ENCODE results near the gene ARMCX2. TPM values are rescaled to one million over a fixed set of nuclear protein-coding genes. Genes with fewer than 3 reads are reported as not detected.

Gene ARMCX2
- total RNA-seq, 6 experiments from 2014 or later, result 97.4 to 172 (median 110) TPM

DNA sequence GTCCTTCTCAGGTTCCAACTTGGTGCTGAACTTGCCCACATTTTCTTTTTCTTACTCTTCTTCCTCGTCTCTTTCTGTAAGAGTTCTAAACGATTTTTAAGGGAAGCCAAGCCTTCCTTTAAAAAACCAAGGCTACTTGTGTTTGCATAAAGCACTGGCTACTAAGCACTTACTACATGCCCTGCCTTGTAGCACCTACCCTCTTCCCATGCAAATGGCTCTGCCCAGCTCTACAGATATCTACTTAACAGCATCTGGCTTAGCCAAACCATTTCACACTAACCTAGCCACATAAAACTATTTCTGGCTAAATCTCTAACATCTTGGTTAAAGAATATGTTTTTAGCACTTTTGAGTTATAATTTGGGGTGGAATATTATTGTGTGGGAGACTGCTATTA lies 26.9 kb upstream of the ARMCX2 start:
- DNase-seq, result no peak
- no peak overlapping the region for H3K27ac Mint-ChIP-seq
- peaks cover 16% of the 10 kb centered on the region for H3K4me1 Mint-ChIP-seq (ENCODE audit: low read depth)
- no peaks in the 10 kb centered on the region for H3K9me3 Mint-ChIP-seq
- peaks cover 5% of the 10 kb centered on the region for H3K27me3 Mint-ChIP-seq (ENCODE audit: insufficient read depth)
- no peaks in the 10 kb centered on the region for H3K36me3 Mint-ChIP-seq (ENCODE audit: low read depth)
- H3K4me3 Mint-ChIP-seq, result no peak overlapping the region
- TF ChIP-seq, protein P1, sequence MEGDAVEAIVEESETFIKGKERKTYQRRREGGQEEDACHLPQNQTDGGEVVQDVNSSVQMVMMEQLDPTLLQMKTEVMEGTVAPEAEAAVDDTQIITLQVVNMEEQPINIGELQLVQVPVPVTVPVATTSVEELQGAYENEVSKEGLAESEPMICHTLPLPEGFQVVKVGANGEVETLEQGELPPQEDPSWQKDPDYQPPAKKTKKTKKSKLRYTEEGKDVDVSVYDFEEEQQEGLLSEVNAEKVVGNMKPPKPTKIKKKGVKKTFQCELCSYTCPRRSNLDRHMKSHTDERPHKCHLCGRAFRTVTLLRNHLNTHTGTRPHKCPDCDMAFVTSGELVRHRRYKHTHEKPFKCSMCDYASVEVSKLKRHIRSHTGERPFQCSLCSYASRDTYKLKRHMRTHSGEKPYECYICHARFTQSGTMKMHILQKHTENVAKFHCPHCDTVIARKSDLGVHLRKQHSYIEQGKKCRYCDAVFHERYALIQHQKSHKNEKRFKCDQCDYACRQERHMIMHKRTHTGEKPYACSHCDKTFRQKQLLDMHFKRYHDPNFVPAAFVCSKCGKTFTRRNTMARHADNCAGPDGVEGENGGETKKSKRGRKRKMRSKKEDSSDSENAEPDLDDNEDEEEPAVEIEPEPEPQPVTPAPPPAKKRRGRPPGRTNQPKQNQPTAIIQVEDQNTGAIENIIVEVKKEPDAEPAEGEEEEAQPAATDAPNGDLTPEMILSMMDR (IDR thresholded peaks at IDR 0.05), result no peak

DNA sequence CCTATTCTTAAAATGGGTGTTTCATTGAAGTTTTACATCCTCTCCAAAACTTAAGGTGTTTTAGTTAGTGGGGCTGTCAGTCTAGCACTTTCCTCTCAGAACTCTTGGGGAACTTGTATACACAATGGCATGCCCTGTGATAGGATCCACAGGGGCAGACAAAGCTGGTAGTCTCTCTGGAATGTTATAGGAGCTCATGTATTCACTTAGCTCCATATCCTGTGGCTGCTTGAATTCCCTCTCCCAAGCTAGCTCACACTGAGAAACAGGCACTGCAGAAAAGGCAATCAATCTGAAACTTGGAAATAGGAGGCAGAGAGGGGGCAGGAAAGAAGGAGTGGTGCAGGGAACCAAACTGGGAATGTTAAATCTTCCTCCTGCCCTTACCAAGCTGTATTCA lies 26.3 kb upstream of the ARMCX2 start:
- TF ChIP-seq, protein P1 (IDR thresholded peaks at IDR 0.05), result no peak
- Mint-ChIP-seq H3K27ac (no peak overlapping the region), H3K27me3 (ENCODE audit: insufficient read depth) (peaks cover 5% of the 10 kb centered on the region), H3K4me1 (ENCODE audit: low read depth) (peaks cover 16% of the 10 kb centered on the region), H3K9me3 (no peaks in the 10 kb centered on the region), H3K4me3 (no peak overlapping the region), H3K36me3 (ENCODE audit: low read depth) (no peaks in the 10 kb centered on the region)
- no peak for DNase-seq

DNA sequence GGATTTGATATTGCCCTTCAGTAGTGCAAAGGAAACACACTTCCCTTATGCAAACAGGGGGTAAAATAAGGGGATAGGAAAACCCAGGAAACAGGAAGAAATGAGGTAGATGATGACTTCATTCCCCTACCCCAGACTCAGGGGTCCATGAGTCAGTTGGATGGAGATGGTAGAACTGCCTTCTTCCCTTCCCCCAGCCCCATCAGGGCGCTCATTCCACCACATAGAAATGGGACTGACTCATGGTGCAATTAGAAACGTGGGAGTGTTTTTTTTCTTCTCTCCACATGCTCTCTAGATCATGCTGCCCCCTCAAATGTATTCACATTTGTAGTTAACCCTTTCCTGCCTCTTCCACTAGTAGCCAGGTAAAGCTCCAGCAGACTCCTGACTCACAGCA lies 23.1 kb upstream of the ARMCX2 start:
- Mint-ChIP-seq H3K36me3 (ENCODE audit: low read depth) (no peaks in the 10 kb centered on the region), H3K27ac (no peak overlapping the region), H3K4me1 (ENCODE audit: low read depth) (peaks cover 16% of the 10 kb centered on the region), H3K4me3 (peak overlapping the region; percentile 9; the same call in 1 of the 2 replicates), H3K9me3 (no peaks in the 10 kb centered on the region), H3K27me3 (ENCODE audit: insufficient read depth) (no peaks in the 10 kb centered on the region; the same call in 1 of the 2 replicates)
- no peak for DNase-seq
- TF ChIP-seq, protein P1 (IDR thresholded peaks at IDR 0.05), result no peak

DNA sequence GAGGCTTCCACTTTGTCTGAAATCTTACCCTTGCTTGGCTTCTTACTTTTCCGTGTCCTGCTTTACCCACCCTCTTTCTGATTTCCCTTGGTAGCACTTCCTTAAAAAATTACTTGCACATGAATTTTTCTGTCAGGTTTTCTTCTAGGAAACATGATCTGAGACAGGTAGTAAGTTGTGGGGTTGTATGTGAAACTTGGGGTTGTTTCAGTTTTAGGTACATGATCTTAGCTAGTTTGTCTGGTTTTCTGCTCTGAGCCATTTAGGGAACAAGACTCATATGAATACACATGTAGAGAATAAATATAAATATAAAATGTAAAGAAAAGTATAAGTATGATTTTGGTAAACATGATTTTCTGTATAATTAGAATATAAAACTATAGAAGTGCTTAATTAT lies 17.4 kb upstream of the ARMCX2 start:
- DNase-seq, result no peak
- H3K4me1 Mint-ChIP-seq (ENCODE audit: low read depth), result no peaks in the 10 kb centered on the region; the same call in 1 of the 2 replicates
- H3K9me3 Mint-ChIP-seq, result no peaks in the 10 kb centered on the region
- H3K27me3 Mint-ChIP-seq (ENCODE audit: insufficient read depth), result peaks cover 5% of the 10 kb centered on the region; the same call in 1 of the 2 replicates
- H3K27ac Mint-ChIP-seq, result no peak overlapping the region
- H3K36me3 Mint-ChIP-seq (ENCODE audit: low read depth), result no peaks in the 10 kb centered on the region
- no peak overlapping the region for H3K4me3 Mint-ChIP-seq
- TF ChIP-seq, protein P1 (IDR thresholded peaks at IDR 0.05), result no peak

DNA sequence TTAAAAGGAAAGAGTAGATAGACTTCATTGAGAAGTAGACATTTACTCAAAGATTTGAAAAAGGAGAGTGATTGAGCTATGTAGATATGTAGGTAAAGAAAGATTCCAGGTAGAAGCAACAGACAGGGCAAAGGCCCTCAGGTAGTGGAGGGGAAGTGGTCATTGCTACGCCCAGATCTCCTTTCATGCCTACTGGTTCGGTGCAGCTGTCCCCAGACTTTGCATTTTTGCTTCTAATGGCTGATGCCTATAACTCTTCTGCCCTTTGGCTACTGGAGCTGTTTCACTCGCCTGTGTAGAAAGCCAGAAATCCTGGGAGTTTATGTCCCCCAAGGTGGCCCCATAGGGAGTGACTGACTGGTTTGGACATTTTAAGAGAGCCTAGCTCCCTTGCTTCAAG lies 16.9 kb upstream of the ARMCX2 start:
- no peaks in the 10 kb centered on the region for H3K36me3 Mint-ChIP-seq (ENCODE audit: low read depth)
- TF ChIP-seq, protein P1 (IDR thresholded peaks at IDR 0.05), result no peak
- no peaks in the 10 kb centered on the region for H3K9me3 Mint-ChIP-seq
- no peaks in the 10 kb centered on the region for H3K4me1 Mint-ChIP-seq (ENCODE audit: low read depth)
- no peak for DNase-seq
- H3K27ac Mint-ChIP-seq, result no peak overlapping the region
- H3K4me3 Mint-ChIP-seq, result no peak overlapping the region
- peaks cover 5% of the 10 kb centered on the region; the same call in 1 of the 2 replicates for H3K27me3 Mint-ChIP-seq (ENCODE audit: insufficient read depth)

DNA sequence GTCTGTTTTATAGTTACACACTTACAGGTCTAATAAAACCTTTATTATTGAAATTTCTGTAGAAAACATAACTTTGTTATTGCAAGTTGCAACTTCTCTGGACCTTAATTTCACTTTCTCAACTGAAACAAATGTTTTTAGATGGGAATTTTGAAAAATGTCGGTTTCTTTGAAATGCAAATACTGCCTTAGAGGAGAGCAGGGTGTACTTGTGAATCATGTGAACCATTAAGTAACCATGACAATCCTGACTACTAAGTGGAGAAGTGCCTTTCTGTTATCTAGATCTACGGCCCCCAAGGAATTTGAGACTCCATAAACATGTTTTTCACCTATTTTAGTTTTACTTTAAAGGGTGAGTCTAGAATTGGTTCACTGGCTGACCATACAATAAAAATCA lies 8.5 kb upstream of the ARMCX2 start:
- Mint-ChIP-seq H3K4me1 (ENCODE audit: low read depth) (no peaks in the 10 kb centered on the region), H3K27ac (no peak overlapping the region), H3K4me3 (no peak overlapping the region), H3K36me3 (ENCODE audit: low read depth) (no peaks in the 10 kb centered on the region), H3K27me3 (ENCODE audit: insufficient read depth) (peaks cover 2% of the 10 kb centered on the region; the same call in 1 of the 2 replicates), H3K9me3 (no peaks in the 10 kb centered on the region)
- DNase-seq, result no peak
- TF ChIP-seq, protein P1 (IDR thresholded peaks at IDR 0.05), result no peak

All from HFFc6 (cell line).